ENCODE results near the gene TMEM178B. TPM values are rescaled to one million over a fixed set of nuclear protein-coding genes. Genes with fewer than 3 reads are reported as not detected.
A peak's percentile ranks its signal among the peaks of the same experiment; 100 is the strongest.
"Not testable (repeated sequence)": the region's sequence is repeated elsewhere in the genome, so short reads cannot be mapped to it uniquely, and the experiment has no call there.

TMEM178B gene
- polyA plus RNA-seq, 6 donors from 2014 or later: not detected

- H3K9me3 Mint-ChIP-seq; H3K4me3 Mint-ChIP-seq; H3K36me3 Mint-ChIP-seq; DNase-seq; ATAC-seq (ENCODE audit: low read depth in 2 of 2); H3K27ac Mint-ChIP-seq; H3K4me1 Mint-ChIP-seq: not testable (repeated sequence)
- H3K27me3 Mint-ChIP-seq: peaks cover 3 to 14% (median 8%) of the 10 kb centered on the region in 3 donors
Measured at GRCh38 chr7:141383356-141383755, 309.5 kb downstream of the TMEM178B start.

- H3K4me3 Mint-ChIP-seq: no peak overlapping the region
- H3K9me3 Mint-ChIP-seq: peaks cover 0 to 6% (median 2%) of the 10 kb centered on the region in 7 donors
- peaks cover 3 to 19% (median 8%) of the 10 kb centered on the region in 3 donors for H3K27me3 Mint-ChIP-seq
- DNase-seq (no peak), ATAC-seq (ENCODE audit: low read depth in 2 of 2) (no peak)
- no peak overlapping the region for H3K27ac Mint-ChIP-seq
- H3K36me3 Mint-ChIP-seq: no peaks in the 10 kb centered on the region
- no peaks in the 10 kb centered on the region for H3K4me1 Mint-ChIP-seq
Measured at GRCh38 chr7:141386881-141387280, 313.0 kb downstream of the TMEM178B start.

GRCh38 chr7:141387521-141388217 lies 313.8 kb downstream of the TMEM178B start:
- Mint-ChIP-seq H3K36me3 (no peaks in the 10 kb centered on the region), H3K27me3 (peaks cover 3 to 19% (median 8%) of the 10 kb centered on the region in 3 donors), H3K4me1 (no peaks in the 10 kb centered on the region), H3K27ac (no peak overlapping the region), H3K9me3 (peaks cover 0 to 6% (median 2%) of the 10 kb centered on the region in 7 donors), H3K4me3 (no peak overlapping the region)
- ATAC-seq (ENCODE audit: low read depth in 2 of 2) (no peak), DNase-seq (no peak)

- ATAC-seq (ENCODE audit: low read depth in 2 of 2) (no peak), DNase-seq (no peak)
- Mint-ChIP-seq H3K27me3 (peaks cover 3 to 19% (median 8%) of the 10 kb centered on the region in 3 donors), H3K27ac (no peak overlapping the region), H3K4me1 (no peaks in the 10 kb centered on the region), H3K4me3 (no peak overlapping the region), H3K9me3 (peaks cover 0 to 6% (median 2%) of the 10 kb centered on the region in 7 donors), H3K36me3 (no peaks in the 10 kb centered on the region)
Measured at GRCh38 chr7:141389140-141389796, 315.4 kb downstream of the TMEM178B start.

DNA sequence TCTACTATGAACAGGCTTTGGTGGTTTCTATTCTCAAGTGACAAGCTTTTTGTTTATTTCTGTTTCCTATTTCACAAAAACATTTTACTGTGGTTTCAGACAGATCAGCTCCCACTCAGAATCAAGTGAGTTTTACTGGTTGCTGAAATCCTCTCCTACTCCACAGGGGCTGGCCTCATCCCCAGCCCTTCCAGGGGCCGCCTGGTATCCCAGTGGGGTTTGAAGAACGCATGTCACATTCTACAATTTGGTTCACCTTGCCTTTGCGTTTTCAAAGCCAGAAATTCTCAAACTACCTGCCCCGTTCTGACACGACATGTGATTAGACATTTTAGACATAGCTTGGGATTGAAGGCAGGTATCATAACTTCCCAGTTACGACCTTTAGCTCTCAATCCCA lies 316.5 kb downstream of the TMEM178B start:
- Mint-ChIP-seq H3K4me1 (no peaks in the 10 kb centered on the region), H3K27me3 (peaks cover 3 to 19% (median 8%) of the 10 kb centered on the region in 3 donors), H3K9me3 (peaks cover 0 to 5% (median 0%) of the 10 kb centered on the region in 7 donors), H3K27ac (no peak overlapping the region), H3K36me3 (no peaks in the 10 kb centered on the region), H3K4me3 (no peak overlapping the region)
- DNase-seq (no peak), ATAC-seq (ENCODE audit: low read depth in 2 of 2) (no peak)

DNA sequence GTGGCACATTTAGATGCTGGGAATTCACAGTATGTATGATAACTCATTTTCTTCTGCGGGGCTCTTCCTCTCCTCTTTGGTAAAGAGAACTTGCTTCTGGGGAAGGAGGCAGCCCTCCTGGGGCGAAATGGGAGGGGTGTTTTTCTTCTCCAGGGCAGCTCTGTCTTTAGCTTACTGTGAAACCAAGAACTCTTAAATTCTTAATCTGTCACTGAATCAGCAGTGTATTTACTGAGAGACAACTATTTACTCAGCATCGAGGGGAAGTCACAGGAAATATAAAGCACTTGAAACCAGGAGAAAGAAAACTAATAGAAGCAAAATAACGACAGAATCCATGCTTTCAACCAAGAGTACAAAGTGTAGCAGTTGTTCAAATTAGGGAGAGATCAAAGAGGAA lies 319.2 kb downstream of the TMEM178B start:
- ATAC-seq (ENCODE audit: low read depth in 2 of 2): no peak
- Mint-ChIP-seq H3K4me3 (no peak overlapping the region), H3K9me3 (peaks cover 0 to 5% (median 0%) of the 10 kb centered on the region in 7 donors), H3K27me3 (peaks cover 4 to 10% (median 9%) of the 10 kb centered on the region in 3 donors), H3K4me1 (no peaks in the 10 kb centered on the region), H3K36me3 (no peaks in the 10 kb centered on the region), H3K27ac (no peak overlapping the region)
- DNase-seq: no peak

DNA sequence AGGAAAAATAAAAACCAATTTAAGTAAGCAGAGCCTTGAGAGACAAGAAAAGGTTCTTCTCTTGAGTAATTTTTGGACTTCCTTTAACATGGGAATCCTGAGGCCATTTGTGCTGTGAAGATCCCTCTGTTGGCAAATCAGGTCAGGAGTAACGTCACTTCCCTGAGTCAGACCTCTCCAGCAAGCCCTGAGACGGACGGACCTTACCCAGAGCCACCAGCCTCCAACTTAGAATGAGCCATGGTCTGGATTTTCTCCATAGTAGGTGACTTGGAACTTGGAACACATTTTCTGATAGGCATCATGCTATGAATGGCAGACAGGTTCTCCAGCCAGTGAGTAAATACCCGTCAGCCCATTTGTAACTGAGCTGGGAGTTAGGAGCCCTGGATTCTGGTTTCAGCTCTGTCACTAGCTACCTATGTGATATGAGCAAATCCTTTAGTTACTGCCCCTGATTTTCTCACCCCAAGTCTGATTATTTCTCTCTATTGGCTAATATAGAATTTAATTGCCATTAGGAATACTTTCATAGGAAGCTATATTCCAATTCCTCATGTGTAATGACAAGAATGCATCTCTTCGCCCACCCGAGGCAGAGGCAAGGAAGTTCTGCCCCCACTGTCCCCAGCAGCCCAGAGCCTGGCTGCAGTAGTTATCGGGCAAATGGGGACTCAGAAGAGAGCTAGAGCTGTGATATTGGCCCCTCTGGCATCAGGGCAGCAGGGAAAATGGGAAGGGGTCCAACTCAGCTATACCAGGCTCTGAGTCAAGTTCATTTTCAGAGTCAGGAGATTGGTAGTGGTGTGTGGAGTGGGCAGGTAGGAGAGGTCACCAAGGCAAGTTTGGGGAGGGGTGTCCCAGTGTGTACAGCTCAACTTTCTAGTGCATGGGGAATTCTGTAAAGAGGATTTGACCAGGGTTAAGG lies 323.6 kb downstream of the TMEM178B start:
- DNase-seq (no peak), ATAC-seq (ENCODE audit: low read depth in 2 of 2) (no peak)
- H3K4me1 Mint-ChIP-seq: no peaks in the 10 kb centered on the region
- no peak overlapping the region for H3K4me3 Mint-ChIP-seq
- no peaks in the 10 kb centered on the region for H3K36me3 Mint-ChIP-seq
- no peak overlapping the region for H3K27ac Mint-ChIP-seq
- H3K27me3 Mint-ChIP-seq: peaks cover 5 to 14% (median 11%) of the 10 kb centered on the region in 3 donors
- peaks cover 0 to 5% (median 0%) of the 10 kb centered on the region in 7 donors for H3K9me3 Mint-ChIP-seq

DNA sequence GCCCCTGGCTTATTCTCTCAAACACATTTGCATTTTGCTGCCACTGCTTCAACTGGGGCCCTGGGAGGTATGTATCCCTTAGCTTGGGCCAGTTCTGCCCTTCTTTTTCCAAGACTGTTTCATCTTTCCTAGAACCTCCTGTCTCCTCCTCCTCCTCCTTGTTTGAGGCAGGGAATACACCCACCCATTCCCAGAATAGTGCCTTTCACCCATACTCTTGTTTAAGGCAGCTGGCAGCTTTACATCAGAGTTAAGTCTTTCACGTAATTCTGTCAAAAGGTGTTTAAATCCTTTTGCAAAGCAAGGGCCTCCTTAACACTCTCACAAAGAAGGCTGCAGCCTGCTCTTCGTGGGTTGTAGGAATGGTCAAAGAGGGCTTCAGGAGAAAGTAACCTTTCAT lies 326.5 kb downstream of the TMEM178B start:
- ATAC-seq (ENCODE audit: low read depth in 2 of 2) (no peak), DNase-seq (no peak)
- Mint-ChIP-seq H3K9me3 (peaks cover 0 to 1% (median 0%) of the 10 kb centered on the region in 7 donors), H3K4me1 (no peaks in the 10 kb centered on the region), H3K27ac (no peak overlapping the region), H3K36me3 (no peaks in the 10 kb centered on the region), H3K4me3 (no peak overlapping the region), H3K27me3 (peaks cover 5 to 14% (median 11%) of the 10 kb centered on the region in 3 donors)

GRCh38 chr7:141402277-141402996 lies 328.6 kb downstream of the TMEM178B start:
- no peaks in the 10 kb centered on the region for H3K36me3 Mint-ChIP-seq
- H3K27me3 Mint-ChIP-seq: peaks cover 5 to 11% (median 6%) of the 10 kb centered on the region in 3 donors
- H3K4me1 Mint-ChIP-seq: no peaks in the 10 kb centered on the region
- ATAC-seq (ENCODE audit: low read depth in 2 of 2): no peak
- H3K4me3 Mint-ChIP-seq: no peak overlapping the region
- H3K27ac Mint-ChIP-seq: peak overlapping the region in 2 of 6 donors; percentile 54 to 85
- peaks cover 0 to 1% (median 0%) of the 10 kb centered on the region in 7 donors for H3K9me3 Mint-ChIP-seq
- no peak for DNase-seq

GRCh38 chr7:141403846-141404245 lies 330.0 kb downstream of the TMEM178B start:
- ATAC-seq (ENCODE audit: low read depth in 2 of 2); DNase-seq; H3K4me3 Mint-ChIP-seq; H3K9me3 Mint-ChIP-seq; H3K4me1 Mint-ChIP-seq; H3K36me3 Mint-ChIP-seq; H3K27ac Mint-ChIP-seq: not testable (repeated sequence)
- H3K27me3 Mint-ChIP-seq: peaks cover 7 to 14% (median 11%) of the 10 kb centered on the region in 3 donors

- H3K4me3 Mint-ChIP-seq: no peak overlapping the region
- DNase-seq (no peak), ATAC-seq (ENCODE audit: low read depth in 2 of 2) (no peak)
- no peaks in the 10 kb centered on the region for H3K4me1 Mint-ChIP-seq
- no peaks in the 10 kb centered on the region for H3K36me3 Mint-ChIP-seq
- H3K27me3 Mint-ChIP-seq: peaks cover 4 to 19% (median 7%) of the 10 kb centered on the region in 3 donors
- peaks cover 0 to 1% (median 0%) of the 10 kb centered on the region in 7 donors for H3K9me3 Mint-ChIP-seq
- H3K27ac Mint-ChIP-seq: no peak overlapping the region
Measured at GRCh38 chr7:141406347-141406746, 332.5 kb downstream of the TMEM178B start.

- Mint-ChIP-seq H3K4me3 (no peak overlapping the region), H3K4me1 (no peaks in the 10 kb centered on the region), H3K27ac (no peak overlapping the region), H3K27me3 (peaks cover 4 to 19% (median 7%) of the 10 kb centered on the region in 3 donors), H3K9me3 (peaks cover 0 to 1% (median 0%) of the 10 kb centered on the region in 7 donors), H3K36me3 (no peaks in the 10 kb centered on the region)
- ATAC-seq (ENCODE audit: low read depth in 2 of 2): no peak
- DNase-seq: no peak
Measured at GRCh38 chr7:141407893-141408292, 334.0 kb downstream of the TMEM178B start.

DNA sequence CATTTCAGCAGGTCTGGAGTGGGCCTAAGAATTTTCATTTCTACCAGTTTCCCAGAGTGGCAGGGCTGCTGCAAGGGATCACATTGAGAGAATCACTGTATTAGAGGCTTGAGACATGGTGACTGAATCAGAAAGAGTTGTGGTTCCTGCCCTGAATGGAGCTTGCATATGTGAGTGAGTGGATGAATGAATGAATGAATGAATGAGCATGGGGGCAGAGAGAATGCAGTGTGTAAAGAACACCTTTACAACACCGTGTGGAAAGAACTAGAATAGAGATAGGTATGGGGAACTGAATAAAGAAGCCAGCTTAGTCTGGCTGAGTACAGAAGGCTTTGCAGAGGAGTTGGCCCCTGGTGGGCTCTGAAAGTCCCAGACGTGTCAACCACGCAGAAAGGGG lies 334.6 kb downstream of the TMEM178B start:
- H3K4me1 Mint-ChIP-seq: no peaks in the 10 kb centered on the region
- H3K9me3 Mint-ChIP-seq: peaks cover 0 to 1% (median 0%) of the 10 kb centered on the region in 7 donors
- H3K36me3 Mint-ChIP-seq: no peaks in the 10 kb centered on the region
- no peak for ATAC-seq (ENCODE audit: low read depth in 2 of 2)
- peak overlapping the region in 1 of 6 donors; percentile 36 for H3K27ac Mint-ChIP-seq
- DNase-seq: no peak
- no peak overlapping the region for H3K4me3 Mint-ChIP-seq
- peaks cover 4 to 19% (median 7%) of the 10 kb centered on the region in 3 donors for H3K27me3 Mint-ChIP-seq
